Hypothalamus (tissue), 51 donors: ENCODE data around the gene MRPS18B.

Experiments
- DNase-seq, 51 donors: peaks; one replicate each; lab custom pipeline; 2025; lab: John Stamatoyannopoulos, UW

MRPS18B gene

DNA sequence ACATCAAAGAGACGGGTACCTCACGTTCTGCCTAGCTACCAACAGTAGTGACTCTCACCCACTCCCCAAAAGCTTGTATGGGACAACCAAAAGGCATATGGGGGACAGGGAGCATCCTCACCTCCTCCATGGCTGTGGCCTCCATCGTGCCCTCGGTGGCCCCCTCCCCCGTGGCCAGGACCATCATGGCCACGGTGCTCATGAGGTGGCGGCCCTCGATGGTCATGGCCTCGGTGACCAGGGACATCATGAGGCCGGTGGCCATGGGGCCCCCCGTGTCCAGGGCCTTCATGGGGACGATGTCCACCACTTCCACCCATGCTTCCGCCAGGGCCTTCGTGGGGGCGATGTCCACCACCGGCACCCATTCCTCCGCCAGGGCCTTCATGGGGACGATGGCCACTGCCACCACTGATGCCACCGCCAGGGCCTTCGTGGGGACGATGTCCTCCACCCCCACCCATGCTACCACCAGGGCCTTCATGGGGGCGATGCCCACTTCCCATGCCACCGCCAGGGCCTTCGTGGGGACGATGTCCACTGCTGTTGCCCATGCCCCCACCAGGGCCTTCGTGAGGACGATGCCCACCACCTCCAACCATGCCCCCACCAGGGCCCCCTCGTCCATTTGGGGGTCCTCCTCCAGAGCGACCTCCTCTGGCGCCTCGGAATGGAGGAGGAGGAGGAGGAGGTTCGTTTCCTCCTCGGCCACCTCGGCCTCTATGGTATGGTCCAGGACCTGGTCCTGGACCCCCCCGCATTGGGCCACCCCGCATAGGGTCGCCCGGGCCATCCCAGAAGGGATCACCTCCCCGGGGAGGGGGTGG, 15.6 kb upstream of the MRPS18B start:
- no peak for DNase-seq

DNA sequence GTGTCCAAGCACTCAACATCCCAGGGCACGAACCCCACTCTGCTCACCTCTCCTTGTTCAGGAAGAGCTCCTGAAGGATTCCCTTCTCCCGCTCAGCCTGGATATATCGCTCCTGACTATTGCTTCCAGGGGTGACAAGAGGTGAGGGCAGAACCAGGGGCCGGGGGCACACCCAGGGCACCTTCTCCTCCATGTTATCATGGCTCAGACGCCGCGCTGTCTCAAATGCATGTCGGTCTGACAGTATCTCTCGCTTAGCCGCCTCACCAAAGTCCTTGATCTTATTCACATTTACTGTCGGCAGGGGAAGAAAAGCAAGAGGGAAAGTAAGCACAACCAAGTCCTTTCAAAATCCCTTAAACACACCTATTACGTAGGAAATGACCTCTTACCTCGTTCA, 13.7 kb upstream of the MRPS18B start:
- no peak for DNase-seq

DNA sequence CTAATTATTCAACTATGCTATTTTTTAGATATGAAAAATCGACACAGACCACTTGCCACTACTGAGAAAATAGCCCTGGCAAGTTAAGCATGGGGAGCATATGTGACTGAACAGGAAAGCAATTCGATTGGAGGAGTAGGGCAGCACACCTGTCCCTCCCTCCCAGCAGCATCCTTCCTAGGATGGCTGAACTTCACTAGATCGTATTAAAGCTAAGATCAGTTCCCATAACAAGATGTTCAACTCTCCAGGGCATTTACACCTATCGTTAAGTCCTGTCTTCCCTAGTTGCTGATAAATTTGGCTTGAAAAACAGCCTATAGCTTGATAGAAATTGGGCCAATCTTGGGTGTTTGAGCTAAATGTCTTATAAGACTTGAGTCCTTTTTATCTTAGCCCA, 7.6 kb upstream of the MRPS18B start:
- DNase-seq = no peak

DNA sequence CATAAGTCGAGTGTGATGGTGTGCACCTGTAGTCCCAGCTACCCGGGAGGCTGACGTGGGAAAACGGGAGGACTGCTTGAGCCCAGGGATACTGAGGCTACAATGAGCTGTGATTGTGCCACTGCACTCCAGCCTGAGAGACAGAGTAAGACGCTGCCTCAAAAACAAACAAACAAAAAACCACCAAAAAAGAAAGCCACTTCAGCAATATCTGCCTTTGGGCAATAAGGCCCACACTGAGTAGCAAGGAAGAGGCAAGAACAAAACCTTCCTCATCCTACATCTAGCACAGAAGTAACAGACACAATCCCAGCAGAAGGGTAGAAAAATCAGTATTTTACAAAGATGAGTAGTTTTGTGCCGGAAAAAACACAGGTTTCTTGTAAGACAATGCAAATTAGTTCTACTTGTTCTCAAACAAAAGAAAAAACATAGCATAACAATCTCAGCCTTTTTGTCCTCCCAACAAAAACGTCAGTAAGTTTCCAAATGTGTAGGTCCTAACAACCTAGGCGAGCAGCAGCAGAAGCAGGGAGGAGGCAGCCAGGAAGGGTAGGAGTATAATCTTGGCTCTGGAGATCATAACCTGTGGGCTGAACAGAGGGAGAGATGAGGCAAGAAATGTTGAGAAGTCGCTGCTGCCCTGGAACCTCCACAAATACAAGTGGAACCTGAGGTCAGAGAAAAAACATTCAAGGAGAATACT, 6.3 kb upstream of the MRPS18B start:
- peak in 1 of 51 donors; percentile 5 for DNase-seq

DNA sequence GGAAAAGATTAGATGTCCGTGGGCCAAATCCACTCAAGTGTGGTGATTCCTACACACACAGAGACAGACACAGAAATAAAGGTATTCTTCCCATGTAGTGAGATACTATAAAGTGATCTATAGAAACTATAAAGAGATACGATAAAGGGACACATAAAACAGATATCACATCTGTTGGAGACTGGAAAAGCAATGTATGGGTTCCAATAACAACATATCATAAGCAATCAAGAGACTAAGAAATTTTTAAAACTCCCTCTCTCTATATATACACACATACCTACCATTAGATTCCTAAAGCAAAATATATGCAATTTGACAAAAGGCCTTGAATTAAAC, 5.8 kb upstream of the MRPS18B start:
- DNase-seq = no peak

DNA sequence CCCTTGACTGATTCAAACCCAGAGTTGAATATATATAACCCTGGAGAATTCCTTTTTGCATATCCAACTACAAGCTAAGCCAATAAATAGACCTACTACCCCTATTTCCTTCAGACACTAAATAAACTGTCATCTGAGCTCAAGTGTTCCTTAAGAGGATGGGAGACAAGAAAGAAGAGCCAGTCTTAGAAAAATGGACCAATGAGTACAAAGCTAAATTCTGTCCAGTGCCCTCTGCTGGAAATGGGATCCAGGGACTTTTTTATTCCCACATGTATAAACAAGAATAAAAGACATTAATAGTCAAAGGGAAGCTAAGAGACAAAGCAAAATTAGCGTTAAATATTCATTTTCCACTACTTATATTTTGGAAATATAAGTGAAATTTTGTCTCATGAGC, 5.4 kb upstream of the MRPS18B start:
- DNase-seq = no peak

DNA sequence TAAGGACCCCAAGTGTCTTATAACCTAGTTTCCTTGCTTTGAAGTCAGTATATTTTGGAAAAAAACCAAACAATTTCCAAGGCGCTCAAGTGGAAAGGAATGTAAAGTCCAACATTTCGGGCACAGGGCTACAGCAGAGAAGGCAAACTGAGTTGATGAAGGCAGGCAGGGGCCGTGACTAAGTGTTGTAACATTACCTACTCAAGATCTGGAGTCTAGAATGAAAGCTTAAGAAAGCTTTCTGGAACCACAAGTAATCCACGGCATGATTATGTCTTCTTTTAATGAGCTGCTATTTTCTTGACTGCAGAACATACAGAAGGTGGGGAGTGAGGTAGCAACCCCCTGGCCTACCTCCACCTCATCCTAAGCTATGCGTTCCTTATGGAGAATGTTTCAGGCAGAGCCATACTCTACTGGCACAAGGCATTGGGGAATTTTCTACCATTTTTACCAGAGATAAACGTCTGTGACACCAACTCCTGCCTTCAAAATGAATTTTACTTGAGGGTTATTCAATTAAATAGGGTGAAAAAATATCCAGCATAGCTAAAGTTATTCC, 4.9 kb upstream of the MRPS18B start:
- DNase-seq = no peak

DNA sequence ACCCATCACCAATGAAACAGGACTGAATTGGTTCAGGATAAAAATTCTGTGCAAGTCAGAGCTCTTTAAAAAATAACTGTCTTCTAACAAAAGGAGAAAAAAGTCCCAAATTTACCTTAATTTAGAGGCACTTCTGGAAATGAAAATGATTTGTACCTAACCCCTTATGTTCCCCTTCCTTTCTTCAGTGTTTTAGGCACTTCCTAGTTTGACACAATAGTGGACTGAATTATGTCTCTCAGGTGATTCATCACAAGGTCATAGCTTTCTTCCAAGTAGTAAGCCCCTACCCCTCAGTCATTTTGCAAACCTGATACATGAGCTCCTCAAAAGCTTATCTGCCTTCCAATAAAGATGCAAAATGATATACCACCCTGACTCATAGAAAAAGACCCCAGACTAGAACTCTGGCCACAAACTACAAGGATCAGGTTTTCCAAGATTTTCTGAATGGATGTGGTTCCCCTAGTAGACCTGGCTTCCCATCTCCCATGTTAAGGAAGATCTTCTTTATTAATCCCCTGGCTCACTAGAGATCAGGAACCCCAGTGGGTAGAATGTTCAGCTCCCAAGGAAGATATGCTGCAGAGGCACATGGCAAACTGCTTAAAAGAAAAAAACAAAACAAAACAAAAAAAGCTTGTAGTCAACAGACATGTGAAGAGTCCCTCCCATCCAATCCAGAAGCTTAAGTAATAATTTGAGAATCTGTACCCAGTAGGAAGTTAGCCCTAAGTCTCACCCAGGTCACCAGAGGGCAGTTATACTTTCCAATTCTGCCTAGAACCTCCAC, 4.2 kb upstream of the MRPS18B start:
- DNase-seq = no peak

DNA sequence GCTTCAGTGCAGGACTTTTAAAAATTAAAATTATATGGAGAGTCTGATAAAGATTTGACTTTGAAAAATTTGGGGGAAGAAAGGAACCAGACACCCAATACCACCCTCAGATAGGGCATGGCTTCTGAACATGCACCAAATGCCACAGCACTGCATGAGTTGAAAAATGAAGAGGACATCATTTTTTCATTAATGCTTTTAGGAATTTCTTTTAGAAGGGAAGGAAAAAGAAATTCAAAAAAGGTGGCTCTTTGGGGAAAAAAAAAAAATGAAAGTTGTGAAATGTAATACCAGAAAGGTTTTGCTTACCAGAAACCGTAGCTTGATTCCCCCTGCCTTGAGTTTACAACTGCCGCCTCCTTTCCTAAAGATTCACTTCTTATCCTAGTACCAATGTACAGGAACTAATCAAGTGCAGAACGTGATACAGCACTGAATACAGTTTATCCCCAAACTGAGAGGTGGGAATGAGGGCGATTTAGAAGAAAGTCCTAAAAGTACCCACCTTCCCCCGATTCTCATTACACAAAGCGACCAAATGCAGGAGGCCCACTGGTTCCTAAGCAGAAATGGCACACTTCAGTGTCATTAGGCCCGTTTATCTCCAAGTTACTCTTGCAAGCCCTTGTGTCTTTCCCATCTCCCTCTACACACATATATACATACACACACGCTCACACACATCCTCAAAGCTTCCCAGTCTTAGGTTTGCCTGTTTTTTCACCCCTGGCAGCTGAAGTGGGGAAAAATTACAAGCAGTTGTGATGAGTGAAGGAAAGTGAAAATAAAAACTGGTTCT, 3.4 kb upstream of the MRPS18B start:
- DNase-seq = peak in 5 of 51 donors; percentile 3 to 44 (median 27)

DNA sequence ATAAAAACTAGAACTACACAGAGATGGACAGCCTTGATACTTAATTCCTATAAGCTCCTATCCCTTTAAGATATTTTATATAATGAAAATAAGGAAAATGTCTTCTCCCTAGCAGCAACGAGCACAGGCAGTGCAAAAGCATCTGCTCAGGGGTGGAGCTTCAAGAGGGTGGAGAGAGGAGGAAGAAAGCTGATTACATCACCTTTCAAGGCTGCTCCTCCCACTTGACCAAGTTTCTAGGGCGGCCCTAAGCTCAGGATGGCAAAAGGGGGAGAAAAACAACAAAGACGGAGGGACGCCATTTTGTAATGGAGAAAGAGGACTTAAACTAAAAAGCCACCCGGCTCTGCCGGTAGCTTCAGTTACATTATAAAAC, 2.8 kb upstream of the MRPS18B start:
- peak in 47 of 51 donors; percentile 3 to 94 (median 73) for DNase-seq

DNA sequence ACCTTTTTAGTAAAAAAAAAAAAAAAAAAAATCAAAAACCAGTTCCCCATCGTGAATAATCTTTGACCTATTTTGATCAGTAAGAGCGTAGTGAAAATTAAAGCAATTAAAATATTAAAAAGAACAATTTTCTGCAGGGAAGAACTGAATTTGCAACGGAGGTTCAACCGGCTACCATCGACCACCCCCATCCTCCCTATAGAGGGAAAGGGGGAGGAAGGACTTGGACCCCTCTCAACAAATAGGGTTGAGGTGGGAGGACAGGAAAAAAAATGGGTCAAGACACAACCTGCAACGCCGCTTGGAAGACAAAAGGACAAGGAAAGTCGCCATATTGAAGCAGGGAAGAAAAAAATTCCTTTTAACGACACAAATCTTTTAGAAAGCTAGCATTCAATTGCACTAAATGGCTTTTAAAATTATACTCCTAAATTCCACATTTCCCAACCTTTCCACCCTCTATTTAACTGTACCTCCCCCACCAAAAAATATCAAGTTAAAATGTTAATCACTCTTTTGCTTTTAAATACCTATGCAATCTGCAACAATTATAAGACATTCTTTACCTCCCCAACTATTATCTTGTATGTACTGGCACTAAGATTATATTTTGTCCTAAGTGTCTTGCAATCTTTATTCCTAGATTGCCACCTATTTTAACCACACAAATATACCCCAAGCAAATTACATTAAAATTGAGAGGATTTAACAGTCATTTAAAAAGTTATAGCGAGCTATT, 2.3 kb upstream of the MRPS18B start:
- DNase-seq = peak in 15 of 51 donors; percentile 6 to 82 (median 28)

DNA sequence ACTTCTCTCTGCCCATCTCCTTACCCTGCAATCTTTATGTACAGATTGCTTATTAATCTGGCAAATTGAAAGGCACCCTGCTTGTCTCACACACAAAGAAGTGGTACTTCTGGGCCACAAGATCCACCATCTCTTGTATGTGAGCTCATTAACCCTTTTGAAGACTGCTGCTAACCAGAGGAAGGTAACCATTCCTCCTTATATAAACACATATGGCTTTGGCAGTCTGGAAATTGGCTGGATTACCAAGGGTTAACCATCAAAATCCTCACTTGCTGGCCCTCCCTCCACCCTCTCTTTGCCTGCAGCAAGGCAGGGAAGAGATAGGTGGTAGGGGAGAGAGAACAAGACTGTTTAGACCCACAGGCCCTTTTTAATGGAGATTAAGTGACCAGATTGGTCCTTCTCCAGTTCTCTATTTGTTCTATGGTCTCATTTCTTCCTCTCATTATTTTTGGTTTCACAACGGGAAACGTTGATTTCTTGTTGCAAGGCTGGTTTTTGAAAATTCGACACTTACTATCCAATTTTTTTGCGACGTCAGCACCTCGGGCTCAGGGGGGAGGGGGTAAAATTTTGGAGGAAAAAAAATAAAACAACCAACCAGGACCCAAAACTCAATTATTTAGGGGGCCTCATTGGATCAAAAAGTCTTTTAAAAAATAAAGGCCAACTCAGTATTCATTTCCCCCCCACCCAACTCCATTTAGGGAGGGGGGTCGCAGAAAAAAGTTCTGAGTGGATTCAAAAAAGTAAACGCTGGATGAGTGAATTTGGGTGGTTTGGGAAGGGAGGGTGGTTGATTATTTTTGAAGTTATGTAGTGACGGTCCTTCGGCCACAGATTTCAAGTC, 1.5 kb upstream of the MRPS18B start:
- DNase-seq = peak in 2 of 51 donors; percentile 12 to 44

DNA sequence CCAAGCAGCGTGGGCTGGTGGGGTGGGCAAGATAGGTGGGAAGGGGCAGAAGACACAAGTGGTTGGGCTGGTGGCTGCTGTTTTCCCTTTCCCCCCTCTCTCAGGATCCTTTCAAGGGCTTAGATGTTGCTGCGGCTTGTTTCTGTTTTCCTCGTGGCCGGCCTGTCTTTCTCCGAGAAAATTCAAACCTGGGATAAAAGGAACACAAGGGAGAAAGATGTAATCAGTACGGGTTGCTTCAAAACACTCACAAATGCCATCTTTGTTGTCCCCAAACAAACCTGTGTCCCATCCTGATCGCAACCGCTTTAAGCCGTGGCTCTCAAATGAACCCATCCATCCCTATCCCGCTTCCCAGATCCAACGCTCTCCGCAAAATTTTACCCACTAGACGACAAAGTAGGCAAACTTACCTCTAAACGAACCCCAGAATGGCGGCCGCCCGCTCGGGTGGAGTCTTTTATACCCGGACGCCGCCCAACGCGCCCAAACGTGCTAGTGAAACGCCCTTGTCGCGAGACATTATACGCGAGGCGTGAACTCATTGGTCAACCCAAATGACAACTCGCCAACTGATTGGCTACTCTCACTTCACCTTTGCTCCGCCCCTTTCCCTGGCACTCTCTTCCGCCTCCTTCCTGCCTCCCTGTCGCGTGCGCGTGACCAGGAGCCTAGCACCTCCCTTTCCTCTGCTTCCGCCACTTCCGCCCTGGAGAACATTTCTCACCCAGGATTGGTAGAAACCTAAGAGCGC, 652 bp upstream of the MRPS18B start, which contains the start of gene PPP1R10:
PPP1R10 (minus strand) TSS at position 433 of the 754 bp plus-strand sequence. CDS start 7,299 bp downstream, outside the sequence.
- DNase-seq = peak; percentile 64 to 100 (median 98)

DNA sequence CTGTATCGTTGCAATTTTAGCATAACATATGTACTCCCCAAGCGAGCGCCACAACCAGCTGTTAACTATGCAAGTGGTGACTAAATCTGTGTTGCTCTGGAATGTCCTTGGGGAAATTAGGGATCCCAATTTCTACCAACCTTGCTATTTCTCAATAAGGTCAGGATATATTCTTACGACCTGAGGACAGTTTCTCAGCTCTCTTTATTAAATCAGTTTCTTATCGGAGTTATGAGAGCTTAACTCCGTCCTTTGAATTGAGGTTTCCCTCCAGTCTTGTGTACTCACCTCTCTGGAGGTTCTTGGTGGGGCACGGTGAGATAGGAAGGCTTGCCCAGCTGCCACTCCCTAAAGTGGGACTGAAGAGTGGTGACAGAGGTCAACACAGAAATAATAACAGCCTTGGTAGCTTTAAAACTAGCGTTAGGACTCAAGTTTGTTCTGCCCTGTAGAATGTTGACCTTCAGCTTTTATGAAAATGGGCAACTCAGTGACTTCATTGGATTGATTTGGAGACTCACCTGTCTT, 694 bp downstream of the MRPS18B start:
- DNase-seq = no peak

DNA sequence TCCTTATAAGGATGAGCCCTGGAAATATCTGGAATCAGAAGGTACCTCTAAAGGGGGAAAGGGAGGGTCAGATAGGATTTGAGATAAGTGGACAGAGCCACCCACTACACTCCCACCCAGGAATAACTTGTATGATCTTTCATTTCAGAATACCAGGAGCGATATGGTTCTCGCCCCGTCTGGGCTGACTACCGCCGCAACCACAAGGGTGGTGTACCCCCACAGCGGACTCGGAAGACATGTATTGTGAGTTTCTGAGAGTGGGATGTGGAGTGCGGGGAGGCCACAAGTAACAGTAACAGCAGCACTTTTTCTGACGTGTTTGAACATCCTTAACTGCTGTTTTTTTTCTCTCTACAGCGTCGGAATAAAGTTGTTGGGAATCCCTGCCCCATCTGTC, 1.9 kb downstream of the MRPS18B start:
- DNase-seq = no peak

DNA sequence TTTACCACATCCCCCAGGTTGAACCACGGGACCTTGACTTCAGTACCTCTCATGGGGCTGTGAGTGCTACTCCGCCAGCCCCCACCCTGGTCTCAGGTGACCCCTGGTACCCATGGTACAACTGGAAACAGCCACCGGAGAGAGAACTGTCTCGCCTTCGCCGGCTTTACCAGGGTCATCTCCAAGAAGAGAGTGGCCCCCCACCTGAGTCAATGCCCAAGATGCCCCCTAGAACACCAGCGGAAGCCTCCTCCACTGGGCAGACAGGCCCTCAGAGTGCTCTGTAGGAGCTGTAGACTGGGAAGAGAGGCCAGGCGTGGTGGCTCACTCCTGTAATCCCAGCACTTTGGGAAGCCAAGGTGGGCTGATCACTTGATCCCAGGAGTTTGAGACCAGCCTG, 7.9 kb downstream of the MRPS18B start:
- no peak for DNase-seq
